SK-N-SH (cell line): ENCODE data around the gene IGFL1. TPM values are rescaled to one million over a fixed set of nuclear protein-coding genes. Genes with fewer than 3 reads are reported as not detected.
A peak's percentile ranks its signal among the peaks of the same experiment; 100 is the strongest.

Experiments
- CTCF ChIA-PET: fragments of 300-600, 350-600 bp; formaldehyde crosslinking; extraction: SDS; loops from one replicate; lab custom pipeline; 2021; lab: Yijun Ruan, JAX
- POLR2A ChIA-PET: fragments of 350-600 bp; sonication (Branson Sonifier 250); formaldehyde crosslinking; extraction: SDS; loops from one replicate; lab custom pipeline; 2020; ENCODE audit warnings: antibody characterized with exemption, inconsistent platforms; lab: Yijun Ruan, JAX
- DNase-seq: peaks from one replicate; pipeline ENCODE4 v3.0.0; 2012
- H2AFZ ChIP-seq: fragments of 200-600 bp; sonication (generic); 2 replicates; pipeline ENCODE4 v1.8.1; 2016; ENCODE audit warnings: antibody characterized with exemption, mild to moderate bottlenecking, low read depth
- H3F3A ChIP-seq: fragments of 200-600 bp; sonication (generic); replicated peaks from 2 replicates; pipeline ENCODE3; 2016; ENCODE audit warnings: antibody characterized with exemption, mild to moderate bottlenecking; ENCODE audit not compliant: insufficient read depth
- H3K27ac ChIP-seq, 2 experiments: fragments of 200-500 bp in 1 of 2; fragments of 200-600 bp in 1 of 2; sonication (Bioruptor generic) in 1 of 2; sonication (generic), shearing (Covaris generic) in 1 of 2; 2 replicates each; pipeline versions ENCODE4 v1.5.1 to v1.6.1; 2014 to 2016; ENCODE audit warnings: low read depth in 2 of 2, inconsistent platforms in 1 of 2, low read length in 1 of 2, mild to moderate bottlenecking in 1 of 2, mixed read lengths in 1 of 2
- H3K27me3 ChIP-seq: fragments of 200-600 bp; sonication (generic), shearing (Covaris generic); 2 replicates; pipeline ENCODE4 v1.6.1; 2016; ENCODE audit warnings: mixed run types; ENCODE audit not compliant: insufficient read depth
- H3K36me3 ChIP-seq, 2 experiments: fragments of 200-500 bp in 1 of 2; fragments of 200-600 bp in 1 of 2; sonication (Bioruptor generic) in 1 of 2; sonication (generic) in 1 of 2; replicated peaks in 1 of 2; 2 replicates each; pipeline versions ENCODE3 to v1.5.1; 2014 to 2016; ENCODE audit warnings: low read length in 1 of 2, mild to moderate bottlenecking in 1 of 2; ENCODE audit not compliant: insufficient read depth in 2 of 2, control insufficient read depth in 1 of 2
- H3K4me1 ChIP-seq, 2 experiments: fragments of 200-500 bp in 1 of 2; fragments of 200-600 bp in 1 of 2; sonication (Bioruptor generic) in 1 of 2; sonication (generic), shearing (Covaris generic) in 1 of 2; 2 replicates each; pipeline versions ENCODE4 v1.5.1 to v1.6.1; 2014 to 2016; ENCODE audit warnings: low read depth in 1 of 2, low read length in 1 of 2, mixed run types in 1 of 2; ENCODE audit not compliant: insufficient read depth in 2 of 2, control insufficient read depth in 1 of 2
- H3K4me2 ChIP-seq: fragments of 200-600 bp; sonication (generic), shearing (Covaris generic); 2 replicates; pipeline ENCODE4 v1.6.1; 2017; ENCODE audit warnings: mixed run types
- H3K4me3 ChIP-seq, 2 experiments: fragments of 200-500 bp in 1 of 2; fragments of 200-600 bp in 1 of 2; sonication (Bioruptor generic) in 1 of 2; sonication (generic), shearing (Covaris generic) in 1 of 2; 2 replicates each; pipeline versions ENCODE4 v1.5.1 to v1.8.1; 2014 to 2016; ENCODE audit warnings: low read depth in 2 of 2, inconsistent platforms in 1 of 2, low read length in 1 of 2, mild to moderate bottlenecking in 1 of 2, mixed read lengths in 1 of 2, moderate library complexity in 1 of 2
- H3K79me2 ChIP-seq: fragments of 200-600 bp; sonication (generic); 2 replicates; pipeline ENCODE4 v1.8.1; 2017; ENCODE audit warnings: mild to moderate bottlenecking; ENCODE audit not compliant: insufficient read depth
- H3K9ac ChIP-seq: fragments of 200-600 bp; sonication (generic); 2 replicates; pipeline ENCODE4 v1.6.1; 2017; ENCODE audit warnings: mixed run types
- H3K9me2 ChIP-seq: fragments of 200-600 bp; sonication (generic); 2 replicates; pipeline ENCODE4 v1.6.1; 2017; ENCODE audit warnings: mixed run types
- H3K9me3 ChIP-seq: fragments of 200-600 bp; sonication (generic); 2 replicates; pipeline ENCODE4 v1.6.1; 2017; ENCODE audit warnings: mixed run types, mild to moderate bottlenecking, moderate library complexity
- H4K20me1 ChIP-seq: fragments of 200-600 bp; sonication (generic); 2 replicates; pipeline ENCODE4 v1.6.1; 2017; ENCODE audit warnings: mild to moderate bottlenecking, mixed run types; ENCODE audit not compliant: insufficient read depth
- FOSL2 ChIP-seq: IDR thresholded peaks from 2 replicates; pipeline ENCODE4 v1.4.0; 2012; ENCODE audit warnings: low read depth, mild to moderate bottlenecking, moderate library complexity, borderline replicate concordance
- FOXJ3 ChIP-seq: sonication (generic); formaldehyde crosslinking; IDR thresholded peaks from 2 replicates; pipeline ENCODE4 v1.5.1; 2020; ENCODE audit warnings: mild to moderate bottlenecking, missing genetic modification reagents
- FOXM1 ChIP-seq: IDR thresholded peaks from 2 replicates; pipeline ENCODE4 v1.4.0; 2012; ENCODE audit warnings: low read depth, mild to moderate bottlenecking
- JUND ChIP-seq: IDR thresholded peaks from 2 replicates; pipeline ENCODE4 v1.4.0; 2012
- MEF2A ChIP-seq: IDR thresholded peaks from 2 replicates; pipeline ENCODE4 v1.4.0; 2012; ENCODE audit warnings: low read depth, borderline replicate concordance
- MXI1 ChIP-seq: IDR thresholded peaks from 2 replicates; pipeline ENCODE4 v1.6.1; 2012; ENCODE audit warnings: mild to moderate bottlenecking, low read depth, low read length, improper control_type of control experiment
- NFIC ChIP-seq: IDR thresholded peaks from 2 replicates; pipeline ENCODE4 v1.4.0; 2012; ENCODE audit warnings: borderline replicate concordance
- NRF1 ChIP-seq: IDR thresholded peaks from 2 replicates; pipeline ENCODE4 v1.6.1; 2012; ENCODE audit warnings: low read depth, mild to moderate bottlenecking, low read length
- RXRA ChIP-seq: IDR thresholded peaks from 2 replicates; pipeline ENCODE4 v1.4.0; 2012; ENCODE audit warnings: low read depth, mild to moderate bottlenecking, borderline replicate concordance
- TCF12 ChIP-seq: IDR thresholded peaks from 2 replicates; pipeline ENCODE4 v1.4.0; 2012
- WGBS: methylation state at CpG from one replicate; pipeline ENCODE4 v1.1.6; 2017; ENCODE audit warnings: low lambda C conversion rate; 5-methylcytosine and 5-hydroxymethylcytosine counted together
- polyA plus RNA-seq, 3 experiments: library from polyadenylated mRNA; depleted of rRNA; stranded (reverse); fragments of >200 nt; gene quantifications; 2 replicates each; pipeline ENCODE4 v1.2.3, GENCODE V29; 2012
- TF ChIP-seq, protein P1 (sequence below): IDR thresholded peaks from 2 replicates; pipeline ENCODE4 v1.6.1; 2012; ENCODE audit warnings: mild to moderate bottlenecking, low read depth, low read length, moderate library complexity
- TF ChIP-seq, protein P2 (sequence below): IDR thresholded peaks from 2 replicates; pipeline ENCODE4 v1.4.0; 2012; ENCODE audit warnings: low read depth
- TF ChIP-seq, protein P3 (sequence below): fragments of 150-350 bp; IDR thresholded peaks from 2 replicates; pipeline ENCODE4 v1.6.1; 2017; ENCODE audit warnings: antibody characterized with exemption, low read length, low read depth, borderline replicate concordance

IGFL1 gene
- polyA plus RNA-seq, 1 of the 3 experiments (the other 2 are of a cell fraction) = not detected

DNA sequence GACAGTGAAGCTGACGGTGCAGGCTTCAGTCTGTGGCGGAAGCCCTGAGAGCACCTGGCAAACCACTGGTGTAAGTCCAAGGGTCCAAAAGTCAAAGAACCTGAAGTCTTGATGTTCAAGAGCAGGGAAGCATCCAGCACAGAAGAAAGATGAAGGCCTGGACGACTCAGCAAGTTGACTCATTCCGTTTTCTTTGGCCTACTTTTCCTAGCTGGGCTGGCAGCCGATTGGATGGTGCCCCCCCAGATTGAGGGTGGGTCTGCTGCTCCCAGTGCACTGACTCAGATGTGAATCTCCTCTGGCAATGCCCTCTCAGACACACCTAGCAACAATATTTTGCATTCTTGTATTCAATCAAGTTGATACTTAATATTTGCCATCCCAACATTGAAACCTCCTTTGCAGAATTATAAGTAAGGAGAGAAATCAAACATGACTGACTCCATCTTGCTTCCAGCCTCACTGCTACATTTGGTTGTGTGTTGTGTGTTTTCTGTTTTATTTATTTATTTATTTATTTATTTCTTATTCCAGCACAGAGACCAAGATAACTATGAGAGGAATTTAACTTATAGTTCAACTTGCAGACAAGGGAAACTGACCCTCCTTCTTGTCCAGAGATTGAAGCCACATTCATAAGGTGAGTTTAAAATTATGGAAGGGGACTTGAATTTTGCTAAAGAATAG, 48.7 kb upstream of the IGFL1 start:
- CTCF ChIA-PET = interaction anchor here (1.2 kb wide), 1 partner anchor 8 kb away, joined by 4 read pairs; no protein-coding TSS in a partner anchor
- peaks cover 0 to 20% of the 10 kb centered on the region in 2 experiments; a peak in 2 of 4 replicates for H3K4me1 ChIP-seq
- H3K79me2 ChIP-seq = peaks cover 42% of the 10 kb centered on the region
- POLR2A ChIA-PET = no interaction called here
- H3K36me3 ChIP-seq = peaks cover 0 to 7% of the 10 kb centered on the region in 2 experiments
- H3K27ac ChIP-seq = peak overlapping the region in 1 of 2 experiments; percentile 96; a peak in 2 of 4 replicates
- no peak for DNase-seq
- H3K4me3 ChIP-seq = peak overlapping the region in 1 of 2 experiments; percentile 74; a peak in 2 of 4 replicates
- no peaks in the 10 kb centered on the region for H3K9me2 ChIP-seq
- WGBS = 31% methylated on average over 5 of the region's 5 CpGs
- peak overlapping the region; percentile 78 for H3K9ac ChIP-seq
- H3K27me3 ChIP-seq = no peaks in the 10 kb centered on the region
- TF ChIP-seq, protein P1, sequence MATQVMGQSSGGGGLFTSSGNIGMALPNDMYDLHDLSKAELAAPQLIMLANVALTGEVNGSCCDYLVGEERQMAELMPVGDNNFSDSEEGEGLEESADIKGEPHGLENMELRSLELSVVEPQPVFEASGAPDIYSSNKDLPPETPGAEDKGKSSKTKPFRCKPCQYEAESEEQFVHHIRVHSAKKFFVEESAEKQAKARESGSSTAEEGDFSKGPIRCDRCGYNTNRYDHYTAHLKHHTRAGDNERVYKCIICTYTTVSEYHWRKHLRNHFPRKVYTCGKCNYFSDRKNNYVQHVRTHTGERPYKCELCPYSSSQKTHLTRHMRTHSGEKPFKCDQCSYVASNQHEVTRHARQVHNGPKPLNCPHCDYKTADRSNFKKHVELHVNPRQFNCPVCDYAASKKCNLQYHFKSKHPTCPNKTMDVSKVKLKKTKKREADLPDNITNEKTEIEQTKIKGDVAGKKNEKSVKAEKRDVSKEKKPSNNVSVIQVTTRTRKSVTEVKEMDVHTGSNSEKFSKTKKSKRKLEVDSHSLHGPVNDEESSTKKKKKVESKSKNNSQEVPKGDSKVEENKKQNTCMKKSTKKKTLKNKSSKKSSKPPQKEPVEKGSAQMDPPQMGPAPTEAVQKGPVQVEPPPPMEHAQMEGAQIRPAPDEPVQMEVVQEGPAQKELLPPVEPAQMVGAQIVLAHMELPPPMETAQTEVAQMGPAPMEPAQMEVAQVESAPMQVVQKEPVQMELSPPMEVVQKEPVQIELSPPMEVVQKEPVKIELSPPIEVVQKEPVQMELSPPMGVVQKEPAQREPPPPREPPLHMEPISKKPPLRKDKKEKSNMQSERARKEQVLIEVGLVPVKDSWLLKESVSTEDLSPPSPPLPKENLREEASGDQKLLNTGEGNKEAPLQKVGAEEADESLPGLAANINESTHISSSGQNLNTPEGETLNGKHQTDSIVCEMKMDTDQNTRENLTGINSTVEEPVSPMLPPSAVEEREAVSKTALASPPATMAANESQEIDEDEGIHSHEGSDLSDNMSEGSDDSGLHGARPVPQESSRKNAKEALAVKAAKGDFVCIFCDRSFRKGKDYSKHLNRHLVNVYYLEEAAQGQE = no peak
- peak; percentile 53 for TF ChIP-seq JUND
- peak; percentile 35; the same call in 1 of the 2 replicates for TF ChIP-seq TCF12
- no peak for TF ChIP-seq NRF1
- TF ChIP-seq FOSL2 = peak; percentile 67
- TF ChIP-seq NFIC = peak; percentile 56
- H3K4me2 ChIP-seq = peak overlapping the region; percentile 85
- peaks cover 46% of the 10 kb centered on the region for H3F3A ChIP-seq
- H3K9me3 ChIP-seq = no peaks in the 10 kb centered on the region
- H2AFZ ChIP-seq = 0 out of 2 replicates have a peak overlapping the region, but pooled peaks have one; percentile 43
- H4K20me1 ChIP-seq = no peaks in the 10 kb centered on the region

DNA sequence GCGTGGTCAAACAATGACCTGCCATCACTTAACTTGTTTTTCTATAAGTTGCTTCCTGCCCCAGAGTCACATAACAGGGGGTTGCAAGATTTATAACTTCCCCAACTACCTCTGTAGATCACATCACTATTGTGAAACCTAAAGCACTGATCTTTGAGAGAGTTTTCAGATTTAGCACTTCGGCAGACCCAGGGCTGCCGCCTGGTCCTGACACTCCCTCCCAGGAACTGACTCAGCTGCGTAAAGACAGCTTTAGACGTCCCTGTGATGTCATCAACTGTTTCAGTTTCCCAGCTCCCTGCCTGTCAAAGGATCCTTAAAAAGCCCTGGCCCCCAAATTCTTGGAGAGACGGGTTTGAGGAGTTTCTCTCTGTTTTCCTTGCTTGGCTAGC, 48.2 kb upstream of the IGFL1 start:
- Histone ChIP-seq H3K4me1 (peaks cover 5 to 24% of the 10 kb centered on the region in 2 experiments; a peak in 2 of 4 replicates), H3K4me2 (peak overlapping the region; percentile 85; the same call in 1 of the 2 replicates), H3K9ac (peak overlapping the region; percentile 78), H4K20me1 (no peaks in the 10 kb centered on the region), H3K79me2 (peaks cover 39% of the 10 kb centered on the region), H3K4me3 (no peak overlapping the region), H3K9me3 (no peaks in the 10 kb centered on the region), H2AFZ (0 out of 2 replicates have a peak overlapping the region, but pooled peaks have one; percentile 43), H3K27ac (peak overlapping the region in 1 of 2 experiments; percentile 96; a peak in 2 of 4 replicates), H3K27me3 (no peaks in the 10 kb centered on the region), H3F3A (peaks cover 51% of the 10 kb centered on the region), H3K9me2 (no peaks in the 10 kb centered on the region), H3K36me3 (peaks cover 0 to 7% of the 10 kb centered on the region in 2 experiments)
- ChIA-PET POLR2A (no interaction called here), CTCF (interaction anchor here (0.9 to 1.2 kb wide), 2 partner anchors 8 to 153 kb away, joined by 3 to 4 read pairs; no protein-coding TSS in a partner anchor)
- TF ChIP-seq, protein P2, sequence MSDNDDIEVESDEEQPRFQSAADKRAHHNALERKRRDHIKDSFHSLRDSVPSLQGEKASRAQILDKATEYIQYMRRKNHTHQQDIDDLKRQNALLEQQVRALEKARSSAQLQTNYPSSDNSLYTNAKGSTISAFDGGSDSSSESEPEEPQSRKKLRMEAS = peak; percentile 38; the same call in 1 of the 2 replicates
- no peak for TF ChIP-seq MEF2A
- peak; percentile 5; the same call in 1 of the 2 replicates for TF ChIP-seq FOSL2
- no peak for TF ChIP-seq RXRA
- TF ChIP-seq FOXJ3 (CRISPR knock-in tag) = no peak
- no peak for TF ChIP-seq MXI1
- TF ChIP-seq, protein P3, sequence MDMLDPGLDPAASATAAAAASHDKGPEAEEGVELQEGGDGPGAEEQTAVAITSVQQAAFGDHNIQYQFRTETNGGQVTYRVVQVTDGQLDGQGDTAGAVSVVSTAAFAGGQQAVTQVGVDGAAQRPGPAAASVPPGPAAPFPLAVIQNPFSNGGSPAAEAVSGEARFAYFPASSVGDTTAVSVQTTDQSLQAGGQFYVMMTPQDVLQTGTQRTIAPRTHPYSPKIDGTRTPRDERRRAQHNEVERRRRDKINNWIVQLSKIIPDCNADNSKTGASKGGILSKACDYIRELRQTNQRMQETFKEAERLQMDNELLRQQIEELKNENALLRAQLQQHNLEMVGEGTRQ = no peak
- TF ChIP-seq FOXM1 = no peak
- no peak for DNase-seq
- 19% methylated on average over 6 of the region's 6 CpGs for WGBS
